ENCODE data around the gene RSPH10B2. TPM values are rescaled to one million over a fixed set of nuclear protein-coding genes. Genes with fewer than 3 reads are reported as not detected.

Gene RSPH10B2
- total and polyA plus RNA-seq, 9 of the 15 experiments (the other 6 are each of a cell fraction or from before 2014, with no cell fraction given), result 0.04 to 0.11 (median 0.08) TPM; not detected in 5

DNA sequence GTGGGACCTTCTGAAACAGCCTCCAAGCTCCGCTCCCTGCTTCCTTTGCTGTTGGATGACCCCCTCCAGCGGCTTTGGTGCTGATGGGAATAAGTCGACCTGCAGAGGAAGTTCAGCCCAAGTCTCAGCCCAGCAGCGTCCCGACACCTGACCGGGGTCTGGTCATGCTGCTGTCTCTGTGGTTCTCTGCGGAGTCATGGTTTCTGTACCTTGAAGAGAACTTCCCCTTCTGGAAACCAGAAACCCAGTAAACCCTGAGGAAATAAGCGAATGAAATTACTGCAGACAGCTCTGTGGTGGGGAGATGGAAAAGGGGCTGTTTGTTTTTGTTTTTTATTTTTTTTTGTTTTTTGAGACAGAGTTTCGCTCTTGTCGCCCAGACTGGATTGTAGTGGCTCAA lies 28.9 kb upstream of the RSPH10B2 start:
- H3K4me2 ChIP-seq (ENCODE audit: insufficient read depth, low read length), result no peak overlapping the region
- H3K27ac ChIP-seq (ENCODE audit: extremely low read depth, low read depth, low read length), result no peak overlapping the region
- no peak overlapping the region for H2AFZ ChIP-seq (ENCODE audit: low read depth, low read length)
- H3K9me3 ChIP-seq (replicated peaks; ENCODE audit: control insufficient read depth, insufficient read depth, low read depth, low read length), result no peaks in the 10 kb centered on the region
- H3K9me1 ChIP-seq (ENCODE audit: control insufficient read depth, insufficient read depth, low read length), result no peaks in the 10 kb centered on the region
- WGBS (ENCODE audit: insufficient coverage, low coverage, missing lambda C conversion rate), result 20% methylated on average over 10 of the region's 10 CpGs
- no peak overlapping the region for H3K4me3 ChIP-seq
- no peak for ATAC-seq
- no TSS peak for BruUV-seq (replicated peaks)
- no peak overlapping the region for H3K9ac ChIP-seq (ENCODE audit: insufficient read depth in 1 of 2, low read depth in 2 of 2, low read length in 2 of 2)
- in situ Hi-C loops (cut with MboI), result no loop called here
- H4K20me1 ChIP-seq (replicated peaks; ENCODE audit: control insufficient read depth, insufficient read depth, low read length), result no peaks in the 10 kb centered on the region
- H3K79me2 ChIP-seq (ENCODE audit: control insufficient read depth, insufficient read depth, low read length), result peaks cover 7% of the 10 kb centered on the region
- no peak for FAIRE-seq
- ChIA-PET POLR2A (interaction anchor here (1.1 kb wide), 1 partner anchor 12 kb away, joined by 3 read pairs; no protein-coding TSS in a partner anchor), CTCF (ENCODE audit: low intra/inter-chr PET ratio) (no interaction called here)
- DNase-seq (ENCODE audit: extremely low read depth in 1 of 4, low spot score in 3 of 4), result no peak
- intact Hi-C loops (cut with micrococcal nuclease), result no loop called here
- peaks cover 0 to 13% of the 10 kb centered on the region in 2 experiments; a peak in 1 of 5 replicates for H3K27me3 ChIP-seq (ENCODE audit: control insufficient read depth in 2 of 2, insufficient read depth in 2 of 2, low read length in 2 of 2)
- peaks cover 0 to 11% of the 10 kb centered on the region in 2 experiments; a peak in 3 of 5 replicates for H3K4me1 ChIP-seq (replicated peaks in 1 of 2; ENCODE audit: control insufficient read depth in 2 of 2, insufficient read depth in 2 of 2, low read length in 2 of 2)
- no peaks in the 10 kb centered on the region for H3K36me3 ChIP-seq (ENCODE audit: control insufficient read depth, insufficient read depth, low read length)
- TF ChIP-seq ZNF384 (IDR thresholded peaks at IDR 0.05; ENCODE audit: low read depth, low read length), result no peak
- TF ChIP-seq ZNF445 (CRISPR knock-in tag; IDR thresholded peaks at IDR 0.05; ENCODE audit: low read depth), result no peak
- TF ChIP-seq, protein P1, sequence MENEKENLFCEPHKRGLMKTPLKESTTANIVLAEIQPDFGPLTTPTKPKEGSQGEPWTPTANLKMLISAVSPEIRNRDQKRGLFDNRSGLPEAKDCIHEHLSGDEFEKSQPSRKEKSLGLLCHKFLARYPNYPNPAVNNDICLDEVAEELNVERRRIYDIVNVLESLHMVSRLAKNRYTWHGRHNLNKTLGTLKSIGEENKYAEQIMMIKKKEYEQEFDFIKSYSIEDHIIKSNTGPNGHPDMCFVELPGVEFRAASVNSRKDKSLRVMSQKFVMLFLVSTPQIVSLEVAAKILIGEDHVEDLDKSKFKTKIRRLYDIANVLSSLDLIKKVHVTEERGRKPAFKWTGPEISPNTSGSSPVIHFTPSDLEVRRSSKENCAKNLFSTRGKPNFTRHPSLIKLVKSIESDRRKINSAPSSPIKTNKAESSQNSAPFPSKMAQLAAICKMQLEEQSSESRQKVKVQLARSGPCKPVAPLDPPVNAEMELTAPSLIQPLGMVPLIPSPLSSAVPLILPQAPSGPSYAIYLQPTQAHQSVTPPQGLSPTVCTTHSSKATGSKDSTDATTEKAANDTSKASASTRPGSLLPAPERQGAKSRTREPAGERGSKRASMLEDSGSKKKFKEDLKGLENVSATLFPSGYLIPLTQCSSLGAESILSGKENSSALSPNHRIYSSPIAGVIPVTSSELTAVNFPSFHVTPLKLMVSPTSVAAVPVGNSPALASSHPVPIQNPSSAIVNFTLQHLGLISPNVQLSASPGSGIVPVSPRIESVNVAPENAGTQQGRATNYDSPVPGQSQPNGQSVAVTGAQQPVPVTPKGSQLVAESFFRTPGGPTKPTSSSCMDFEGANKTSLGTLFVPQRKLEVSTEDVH (IDR thresholded peaks at IDR 0.05; ENCODE audit: low read depth, partially characterized antibody), result no peak
- TF ChIP-seq GABPB1 (CRISPR knock-in tag; IDR thresholded peaks at IDR 0.05), result no peak
- no peak for TF ChIP-seq SOX6 (IDR thresholded peaks at IDR 0.05)
- no peak for TF ChIP-seq ZNF311 (CRISPR knock-in tag; IDR thresholded peaks at IDR 0.05)
- TF ChIP-seq, protein P2, sequence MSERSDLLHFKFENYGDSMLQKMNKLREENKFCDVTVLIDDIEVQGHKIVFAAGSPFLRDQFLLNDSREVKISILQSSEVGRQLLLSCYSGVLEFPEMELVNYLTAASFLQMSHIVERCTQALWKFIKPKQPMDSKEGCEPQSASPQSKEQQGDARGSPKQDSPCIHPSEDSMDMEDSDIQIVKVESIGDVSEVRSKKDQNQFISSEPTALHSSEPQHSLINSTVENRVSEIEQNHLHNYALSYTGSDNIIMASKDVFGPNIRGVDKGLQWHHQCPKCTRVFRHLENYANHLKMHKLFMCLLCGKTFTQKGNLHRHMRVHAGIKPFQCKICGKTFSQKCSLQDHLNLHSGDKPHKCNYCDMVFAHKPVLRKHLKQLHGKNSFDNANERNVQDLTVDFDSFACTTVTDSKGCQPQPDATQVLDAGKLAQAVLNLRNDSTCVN (CRISPR knock-in tag; IDR thresholded peaks at IDR 0.05), result no peak
- TF ChIP-seq MCM7 (IDR thresholded peaks at IDR 0.05), result no peak
- no peak for TF ChIP-seq ZNF696 (CRISPR knock-in tag; conservative IDR thresholded peaks at IDR 0.05)
- TF ChIP-seq, protein P3, sequence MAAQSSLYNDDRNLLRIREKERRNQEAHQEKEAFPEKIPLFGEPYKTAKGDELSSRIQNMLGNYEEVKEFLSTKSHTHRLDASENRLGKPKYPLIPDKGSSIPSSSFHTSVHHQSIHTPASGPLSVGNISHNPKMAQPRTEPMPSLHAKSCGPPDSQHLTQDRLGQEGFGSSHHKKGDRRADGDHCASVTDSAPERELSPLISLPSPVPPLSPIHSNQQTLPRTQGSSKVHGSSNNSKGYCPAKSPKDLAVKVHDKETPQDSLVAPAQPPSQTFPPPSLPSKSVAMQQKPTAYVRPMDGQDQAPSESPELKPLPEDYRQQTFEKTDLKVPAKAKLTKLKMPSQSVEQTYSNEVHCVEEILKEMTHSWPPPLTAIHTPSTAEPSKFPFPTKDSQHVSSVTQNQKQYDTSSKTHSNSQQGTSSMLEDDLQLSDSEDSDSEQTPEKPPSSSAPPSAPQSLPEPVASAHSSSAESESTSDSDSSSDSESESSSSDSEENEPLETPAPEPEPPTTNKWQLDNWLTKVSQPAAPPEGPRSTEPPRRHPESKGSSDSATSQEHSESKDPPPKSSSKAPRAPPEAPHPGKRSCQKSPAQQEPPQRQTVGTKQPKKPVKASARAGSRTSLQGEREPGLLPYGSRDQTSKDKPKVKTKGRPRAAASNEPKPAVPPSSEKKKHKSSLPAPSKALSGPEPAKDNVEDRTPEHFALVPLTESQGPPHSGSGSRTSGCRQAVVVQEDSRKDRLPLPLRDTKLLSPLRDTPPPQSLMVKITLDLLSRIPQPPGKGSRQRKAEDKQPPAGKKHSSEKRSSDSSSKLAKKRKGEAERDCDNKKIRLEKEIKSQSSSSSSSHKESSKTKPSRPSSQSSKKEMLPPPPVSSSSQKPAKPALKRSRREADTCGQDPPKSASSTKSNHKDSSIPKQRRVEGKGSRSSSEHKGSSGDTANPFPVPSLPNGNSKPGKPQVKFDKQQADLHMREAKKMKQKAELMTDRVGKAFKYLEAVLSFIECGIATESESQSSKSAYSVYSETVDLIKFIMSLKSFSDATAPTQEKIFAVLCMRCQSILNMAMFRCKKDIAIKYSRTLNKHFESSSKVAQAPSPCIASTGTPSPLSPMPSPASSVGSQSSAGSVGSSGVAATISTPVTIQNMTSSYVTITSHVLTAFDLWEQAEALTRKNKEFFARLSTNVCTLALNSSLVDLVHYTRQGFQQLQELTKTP (IDR thresholded peaks at IDR 0.05; ENCODE audit: low read depth in 1 of 2, partially characterized antibody in 2 of 2), result no peak
- no peak for TF ChIP-seq SRSF1 (IDR thresholded peaks at IDR 0.05; ENCODE audit: low read depth, low read length)
- TF ChIP-seq, protein P4, sequence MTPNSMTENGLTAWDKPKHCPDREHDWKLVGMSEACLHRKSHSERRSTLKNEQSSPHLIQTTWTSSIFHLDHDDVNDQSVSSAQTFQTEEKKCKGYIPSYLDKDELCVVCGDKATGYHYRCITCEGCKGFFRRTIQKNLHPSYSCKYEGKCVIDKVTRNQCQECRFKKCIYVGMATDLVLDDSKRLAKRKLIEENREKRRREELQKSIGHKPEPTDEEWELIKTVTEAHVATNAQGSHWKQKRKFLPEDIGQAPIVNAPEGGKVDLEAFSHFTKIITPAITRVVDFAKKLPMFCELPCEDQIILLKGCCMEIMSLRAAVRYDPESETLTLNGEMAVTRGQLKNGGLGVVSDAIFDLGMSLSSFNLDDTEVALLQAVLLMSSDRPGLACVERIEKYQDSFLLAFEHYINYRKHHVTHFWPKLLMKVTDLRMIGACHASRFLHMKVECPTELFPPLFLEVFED (CRISPR knock-in tag; conservative IDR thresholded peaks at IDR 0.05), result no peak
- no peak for TF ChIP-seq ZNF174 (CRISPR knock-in tag; IDR thresholded peaks at IDR 0.05)
